Measurements from ENCODE around the gene SRMS.

The SRMS gene

GRCh38 chr20:63553933-63554290, 6.4 kb upstream of the SRMS start, which contains the start of gene FNDC11:
TSS of gene FNDC11 (plus strand) at chr20:63554159. CDS start at chr20:63555664, 1,505 bp downstream.
- H3K4me3 ChIP-seq (ENCODE audit: low read depth, low read length) = peak within 1 kb of the TSS; percentile 59

- H3K4me3 ChIP-seq (ENCODE audit: low read depth, low read length) = peak overlapping the region; percentile 59
Observed at GRCh38 chr20:63553251-63553932, 5.8 kb upstream of the SRMS start.

GRCh38 chr20:63552481-63553249, 5.1 kb upstream of the SRMS start:
- H3K4me3 ChIP-seq (ENCODE audit: low read depth, low read length) = no peak overlapping the region

- H3K4me3 ChIP-seq (ENCODE audit: low read depth, low read length) = no peak overlapping the region
Observed at GRCh38 chr20:63551068-63551467, 3.5 kb upstream of the SRMS start.

- no peak overlapping the region for H3K4me3 ChIP-seq (ENCODE audit: low read depth, low read length)
Observed at GRCh38 chr20:63549679-63550282, 2.2 kb upstream of the SRMS start.

- no peak overlapping the region for H3K4me3 ChIP-seq (ENCODE audit: low read depth, low read length)
Observed at GRCh38 chr20:63549019-63549418, 1.5 kb upstream of the SRMS start.

- no peak overlapping the region for H3K4me3 ChIP-seq (ENCODE audit: low read depth, low read length)
Observed at GRCh38 chr20:63548542-63548941, 993 bp upstream of the SRMS start.

- no peak overlapping the region for H3K4me3 ChIP-seq (ENCODE audit: low read depth, low read length)
Observed at GRCh38 chr20:63546956-63547724, 409 bp downstream of the SRMS start.

- no peak overlapping the region for H3K4me3 ChIP-seq (ENCODE audit: low read depth, low read length)
Observed at GRCh38 chr20:63546256-63546955, 1.1 kb downstream of the SRMS start.

GRCh38 chr20:63545814-63546213, 1.7 kb downstream of the SRMS start:
- no peak overlapping the region for H3K4me3 ChIP-seq (ENCODE audit: low read depth, low read length)

GRCh38 chr20:63544958-63545516, 2.5 kb downstream of the SRMS start:
- H3K4me3 ChIP-seq (ENCODE audit: low read depth, low read length) = no peak overlapping the region

- H3K4me3 ChIP-seq (ENCODE audit: low read depth, low read length) = no peak overlapping the region
Observed at GRCh38 chr20:63544241-63544957, 3.1 kb downstream of the SRMS start.

- no peak overlapping the region for H3K4me3 ChIP-seq (ENCODE audit: low read depth, low read length)
Observed at GRCh38 chr20:63543733-63544132, 3.8 kb downstream of the SRMS start.

- no peak overlapping the region for H3K4me3 ChIP-seq (ENCODE audit: low read depth, low read length)
Observed at GRCh38 chr20:63543131-63543530, 4.4 kb downstream of the SRMS start.

GRCh38 chr20:63542696-63543095, 4.9 kb downstream of the SRMS start:
- no peak overlapping the region for H3K4me3 ChIP-seq (ENCODE audit: low read depth, low read length)

- no peak overlapping the region for H3K4me3 ChIP-seq (ENCODE audit: low read depth, low read length)
Observed at GRCh38 chr20:63542031-63542559, 5.5 kb downstream of the SRMS start.

- no peak overlapping the region for H3K4me3 ChIP-seq (ENCODE audit: low read depth, low read length)
Observed at GRCh38 chr20:63541371-63541770, 6.2 kb downstream of the SRMS start.

GRCh38 chr20:63540417-63541186, 6.9 kb downstream of the SRMS start:
- H3K4me3 ChIP-seq (ENCODE audit: low read depth, low read length) = no peak overlapping the region
